GM23338 (cell line): ENCODE data around the gene ALKBH1.

Source experiments
- CTCF ChIP-seq, 2 experiments: fragments of 200-600 bp in 1 of 2; sonication (generic) in 1 of 2; conservative IDR thresholded peaks; 2 replicates each; pipeline versions ENCODE4 v1.5.1 to v1.6.1; 2016 to 2017; ENCODE audit warnings: antibody characterized with exemption in 2 of 2, low read depth in 2 of 2, mild to moderate bottlenecking in 2 of 2, moderate library complexity in 1 of 2
- EZH2 ChIP-seq: fragments of 200-600 bp; sonication (generic); IDR thresholded peaks from one replicate; pipeline ENCODE4 v1.8.0; 2017; ENCODE audit warnings: antibody characterized with exemption, mild to moderate bottlenecking, low read depth; ENCODE audit not compliant: unreplicated experiment
- EZH2phosphoT487 ChIP-seq: fragments of 200-600 bp; sonication (generic); IDR thresholded peaks from one replicate; pipeline ENCODE4 v1.8.1; 2018; ENCODE audit warnings: antibody characterized with exemption; ENCODE audit not compliant: unreplicated experiment
- NANOG ChIP-seq: IDR thresholded peaks from 2 replicates; pipeline ENCODE4 v1.6.1; 2016; ENCODE audit warnings: antibody characterized with exemption, borderline replicate concordance
- REST ChIP-seq: IDR thresholded peaks from one replicate; pipeline ENCODE4 v1.6.1; 2018; ENCODE audit warnings: antibody characterized with exemption; ENCODE audit not compliant: unreplicated experiment

- no peak for TF ChIP-seq CTCF (conservative IDR thresholded peaks at IDR 0.05; ENCODE audit: low read depth in 2 of 2)
- TF ChIP-seq REST: no peak
- no peak for TF ChIP-seq EZH2
- no peak for TF ChIP-seq EZH2phosphoT487
- TF ChIP-seq NANOG: no peak
Observed at GRCh38 chr14:77641534-77642341, 66.1 kb downstream of the ALKBH1 start.
